Mesendoderm (in vitro differentiated cells): ENCODE measurements around the gene MAP4.
A peak's percentile ranks its signal among the peaks of the same experiment; 100 is the strongest.

Experiments used
- DNase-seq: peaks from one replicate; pipeline ENCODE4 v3.0.0; 2013
- H2AK5ac ChIP-seq: 2 replicates; pipeline ENCODE4 v1.6.1; 2013; ENCODE audit warnings: low read length, inconsistent platforms
- H2BK120ac ChIP-seq: 2 replicates; pipeline ENCODE4 v1.6.1; 2013; ENCODE audit warnings: low read depth, mild to moderate bottlenecking, low read length, moderate library complexity, mixed read lengths
- H2BK15ac ChIP-seq: replicated peaks from 2 replicates; pipeline ENCODE4 v1.6.1; 2013; ENCODE audit warnings: low read depth, mild to moderate bottlenecking, moderate library complexity
- H2BK5ac ChIP-seq: 2 replicates; pipeline ENCODE4 v1.6.1; 2013; ENCODE audit warnings: low read length, inconsistent platforms
- H3K18ac ChIP-seq: 2 replicates; pipeline ENCODE4 v1.6.1; 2013; ENCODE audit warnings: mild to moderate bottlenecking, low read length, mixed read lengths
- H3K23ac ChIP-seq: one replicate; pipeline ENCODE4 v1.6.1; 2013; ENCODE audit warnings: low read length
- H3K27ac ChIP-seq: 2 replicates; pipeline ENCODE4 v1.5.1; 2013; ENCODE audit warnings: low read depth, mild to moderate bottlenecking, inconsistent platforms, low read length, moderate library complexity
- H3K27me3 ChIP-seq: 2 replicates; pipeline ENCODE4 v1.6.1; 2013; ENCODE audit warnings: low read length, control low read depth, mild to moderate bottlenecking, inconsistent platforms; ENCODE audit not compliant: insufficient read depth, poor library complexity
- H3K36me3 ChIP-seq: 2 replicates; pipeline ENCODE4 v1.6.1; 2013; ENCODE audit warnings: low read length, inconsistent platforms; ENCODE audit not compliant: control insufficient read depth, insufficient read depth
- H3K4ac ChIP-seq: one replicate; pipeline ENCODE4 v1.6.1; 2013; ENCODE audit warnings: low read depth, mild to moderate bottlenecking, low read length, moderate library complexity
- H3K4me1 ChIP-seq: 2 replicates; pipeline ENCODE4 v1.6.1; 2013; ENCODE audit warnings: low read depth, low read length, inconsistent platforms; ENCODE audit not compliant: control insufficient read depth
- H3K4me2 ChIP-seq: 2 replicates; pipeline ENCODE4 v1.6.1; 2013; ENCODE audit warnings: low read length
- H3K4me3 ChIP-seq: 2 replicates; pipeline ENCODE4 v1.5.1; 2013; ENCODE audit warnings: mild to moderate bottlenecking, low read length
- H3K56ac ChIP-seq: one replicate; pipeline ENCODE4 v1.6.1; 2013; ENCODE audit warnings: low read length
- H3K79me1 ChIP-seq: 2 replicates; pipeline ENCODE4 v1.6.1; 2013; ENCODE audit warnings: low read length, inconsistent platforms
- H3K79me2 ChIP-seq: 2 replicates; pipeline ENCODE4 v1.6.1; 2013; ENCODE audit warnings: mild to moderate bottlenecking, low read length; ENCODE audit not compliant: control insufficient read depth, insufficient read depth
- H3K9ac ChIP-seq: 2 replicates; pipeline ENCODE4 v1.6.1; 2013; ENCODE audit warnings: low read length, inconsistent platforms
- H4K5ac ChIP-seq: one replicate; pipeline ENCODE4 v1.6.1; 2013; ENCODE audit warnings: low read length
- H4K8ac ChIP-seq: one replicate; pipeline ENCODE4 v1.6.1; 2013; ENCODE audit warnings: low read depth, mild to moderate bottlenecking, control low read depth, low read length, moderate library complexity
- WGBS: extraction: QIAGEN DNeasy Blood & Tissue Kit; methylation state at CpG from one replicate; pipeline ENCODE4 v1.1.7; 2013; ENCODE audit warnings: low lambda C conversion rate, missing lambda C conversion rate; ENCODE audit not compliant: insufficient coverage; ENCODE audit errors: extremely low coverage; 5-methylcytosine and 5-hydroxymethylcytosine counted together

Gene MAP4

DNA sequence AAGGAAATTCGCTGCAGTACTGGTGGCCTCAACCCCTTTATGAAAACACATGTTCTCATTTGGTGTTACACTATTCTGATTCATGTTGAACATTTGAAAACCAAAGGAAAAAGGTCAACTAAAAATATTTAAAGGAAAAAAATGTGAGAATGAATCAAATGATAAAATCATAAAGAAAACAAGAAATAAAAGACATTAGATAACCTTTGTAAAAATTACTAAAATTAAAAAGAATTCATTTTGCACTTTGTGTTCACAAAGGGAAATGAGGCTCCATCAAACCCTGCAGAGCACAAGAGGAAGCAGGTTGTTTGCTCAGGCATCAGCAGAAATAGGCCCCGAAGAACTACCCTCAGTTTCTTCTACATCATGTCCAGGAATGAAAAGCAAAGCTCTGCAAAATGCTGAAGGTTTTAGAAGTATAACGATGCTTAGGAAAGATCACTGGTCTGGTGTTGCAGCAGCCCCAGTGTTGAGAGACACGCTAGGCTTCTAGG, 41.2 kb downstream of the MAP4 start:
- Histone ChIP-seq H3K4me1 (no peaks in the 10 kb centered on the region), H3K18ac (no peak overlapping the region), H3K79me2 (no peaks in the 10 kb centered on the region), H2BK120ac (no peak overlapping the region), H3K79me1 (no peaks in the 10 kb centered on the region), H3K23ac (no peak overlapping the region), H3K27me3 (no peaks in the 10 kb centered on the region), H3K4ac (no peak overlapping the region), H2BK15ac (no peak overlapping the region), H4K5ac (no peak overlapping the region), H4K8ac (no peak overlapping the region), H3K36me3 (no peaks in the 10 kb centered on the region), H3K9ac (no peak overlapping the region), H2AK5ac (no peak overlapping the region), H3K56ac (no peak overlapping the region), H3K4me3 (no peak overlapping the region), H2BK5ac (no peak overlapping the region), H3K4me2 (no peak overlapping the region), H3K27ac (no peak overlapping the region)
- no peak for DNase-seq
- WGBS: no CpG with 5 or more reads among the region's 4 CpGs

DNA sequence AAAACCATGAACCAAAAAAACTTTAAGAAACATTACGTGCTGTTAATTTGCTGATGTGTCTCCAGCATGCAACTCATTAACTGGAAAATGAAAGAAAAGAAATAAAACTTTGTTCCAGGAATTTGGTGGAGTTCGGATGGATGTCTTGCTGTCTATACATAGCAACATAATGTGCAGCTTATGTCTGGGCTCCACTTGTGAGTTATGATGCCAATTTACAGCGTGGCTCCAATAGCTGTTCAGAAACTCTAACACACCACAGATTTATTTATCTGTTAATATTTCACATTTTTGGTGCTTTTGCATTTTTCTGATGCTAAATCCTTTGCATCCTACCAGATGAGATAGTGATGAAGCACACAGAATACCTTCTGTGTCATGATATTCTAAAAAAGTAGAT, 45.1 kb downstream of the MAP4 start:
- Histone ChIP-seq H2BK120ac (no peak overlapping the region), H4K8ac (no peak overlapping the region), H3K18ac (no peak overlapping the region), H3K23ac (no peak overlapping the region), H3K27ac (no peak overlapping the region), H2BK5ac (no peak overlapping the region), H2AK5ac (no peak overlapping the region), H3K36me3 (no peaks in the 10 kb centered on the region), H3K79me1 (no peaks in the 10 kb centered on the region), H3K79me2 (peaks cover 2% of the 10 kb centered on the region), H3K4me2 (no peak overlapping the region), H4K5ac (no peak overlapping the region), H3K56ac (no peak overlapping the region), H3K27me3 (no peaks in the 10 kb centered on the region), H2BK15ac (no peak overlapping the region), H3K4me3 (no peak overlapping the region), H3K4me1 (no peaks in the 10 kb centered on the region), H3K4ac (no peak overlapping the region), H3K9ac (no peak overlapping the region)
- no CpG with 5 or more reads among the region's 3 CpGs for WGBS
- no peak for DNase-seq

DNA sequence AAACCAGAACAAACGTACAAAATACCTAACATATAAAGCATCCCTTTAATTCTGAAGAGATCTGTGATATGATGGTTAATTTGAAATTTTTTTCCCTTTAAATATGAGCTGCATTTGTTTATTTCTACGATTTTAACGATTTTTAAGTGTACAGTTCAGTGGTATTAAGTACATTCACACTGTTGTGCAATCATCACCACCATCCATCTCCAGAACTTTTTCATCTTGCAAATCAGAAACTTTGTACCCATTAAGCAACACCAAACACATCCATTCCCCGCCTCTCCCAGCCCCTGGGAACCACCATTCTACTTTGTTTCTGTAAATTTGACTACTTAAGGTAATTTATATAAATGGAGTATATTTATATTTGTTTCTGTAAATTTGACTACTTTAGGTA, 51.5 kb downstream of the MAP4 start:
- H3K36me3 ChIP-seq: no peaks in the 10 kb centered on the region
- H3K4ac ChIP-seq: no peak overlapping the region
- H3K27ac ChIP-seq: no peak overlapping the region
- DNase-seq: no peak
- no peak overlapping the region for H3K18ac ChIP-seq
- H2BK5ac ChIP-seq: no peak overlapping the region
- H2BK120ac ChIP-seq: no peak overlapping the region
- H3K56ac ChIP-seq: no peak overlapping the region
- peaks cover 4% of the 10 kb centered on the region for H3K79me1 ChIP-seq
- no peak overlapping the region for H4K5ac ChIP-seq
- H3K27me3 ChIP-seq: no peaks in the 10 kb centered on the region
- no peak overlapping the region for H4K8ac ChIP-seq
- H3K4me1 ChIP-seq: peaks cover 7% of the 10 kb centered on the region
- H2AK5ac ChIP-seq: no peak overlapping the region
- no peak overlapping the region for H3K4me2 ChIP-seq
- no peak overlapping the region for H3K9ac ChIP-seq
- WGBS: no CpG with 5 or more reads among the region's 4 CpGs
- peaks cover 2% of the 10 kb centered on the region for H3K79me2 ChIP-seq
- H3K4me3 ChIP-seq: no peak overlapping the region
- H3K23ac ChIP-seq: no peak overlapping the region
- H2BK15ac ChIP-seq: no peak overlapping the region

DNA sequence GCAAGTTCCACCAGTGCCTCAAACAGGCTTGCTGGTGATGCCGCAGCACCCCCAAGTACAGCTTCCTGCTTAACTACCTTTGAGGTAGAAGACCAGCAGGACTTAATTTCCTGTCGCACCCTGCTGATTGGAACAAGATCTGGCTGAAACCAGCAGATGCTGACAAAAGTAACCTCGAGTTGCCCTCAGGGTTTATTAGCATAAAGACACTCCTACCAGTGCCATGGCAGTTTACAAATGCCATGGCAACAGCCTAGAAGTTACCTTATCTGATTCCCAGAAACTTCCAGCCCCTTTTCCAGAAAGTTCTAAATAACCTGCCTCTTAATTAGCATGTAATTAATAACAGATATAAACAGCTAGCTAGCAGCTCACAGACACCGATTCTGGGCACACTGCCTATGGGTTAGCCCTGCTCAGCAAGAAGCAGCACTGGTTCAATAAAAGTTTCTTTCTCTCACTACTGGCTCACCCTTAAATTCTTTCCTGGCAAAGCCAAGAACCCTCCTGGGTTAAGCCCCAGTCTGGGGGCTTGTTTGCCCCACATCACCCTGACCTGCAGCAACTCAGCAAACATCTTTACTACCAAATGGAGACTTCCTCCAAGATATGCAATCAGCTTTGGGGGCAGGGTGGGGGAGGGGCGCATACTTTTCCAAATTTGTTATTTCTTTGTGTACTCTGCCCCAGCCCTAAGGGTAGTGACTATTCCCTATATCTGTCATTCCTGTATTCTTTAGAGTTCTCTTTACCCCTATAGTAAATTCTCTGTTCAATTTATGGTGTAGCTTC, 54.2 kb downstream of the MAP4 start:
- DNase-seq: peak; percentile 97
- Histone ChIP-seq H2BK120ac (no peak overlapping the region), H4K8ac (no peak overlapping the region), H4K5ac (no peak overlapping the region), H3K23ac (no peak overlapping the region), H3K36me3 (no peaks in the 10 kb centered on the region), H3K79me1 (peaks cover 7% of the 10 kb centered on the region), H3K56ac (no peak overlapping the region), H2AK5ac (no peak overlapping the region), H2BK5ac (no peak overlapping the region), H3K4me1 (peaks cover 7% of the 10 kb centered on the region), H3K27me3 (no peaks in the 10 kb centered on the region), H3K9ac (no peak overlapping the region), H3K4ac (no peak overlapping the region), H3K4me3 (no peak overlapping the region), H3K27ac (no peak overlapping the region), H2BK15ac (no peak overlapping the region), H3K79me2 (no peaks in the 10 kb centered on the region), H3K18ac (peak overlapping the region; percentile 71), H3K4me2 (no peak overlapping the region)
- no CpG with 5 or more reads among the region's 5 CpGs for WGBS

DNA sequence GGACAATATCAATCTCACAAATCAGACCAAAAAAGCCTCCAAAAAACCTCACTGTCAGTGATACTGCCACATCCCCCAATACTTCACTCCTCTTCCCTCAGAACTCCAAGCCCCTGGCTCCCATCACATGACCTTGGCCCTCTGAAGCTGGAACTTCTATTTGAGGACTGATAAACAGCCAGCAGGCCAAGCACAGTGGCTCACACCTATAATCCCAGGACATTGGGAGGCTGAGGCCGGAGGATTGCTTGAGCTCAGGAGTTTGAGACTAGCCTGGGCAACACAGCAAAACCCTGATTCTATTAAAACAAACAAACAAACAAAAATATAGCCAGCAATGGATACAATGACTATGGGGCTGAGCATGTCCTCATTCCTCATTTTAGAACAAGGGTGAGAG, 55.2 kb downstream of the MAP4 start:
- H4K5ac ChIP-seq: no peak overlapping the region
- no peak overlapping the region for H2BK15ac ChIP-seq
- no peak overlapping the region for H2BK5ac ChIP-seq
- H3K4ac ChIP-seq: no peak overlapping the region
- H3K4me1 ChIP-seq: peaks cover 7% of the 10 kb centered on the region
- no peak overlapping the region for H3K9ac ChIP-seq
- no peak overlapping the region for H3K23ac ChIP-seq
- H3K36me3 ChIP-seq: no peaks in the 10 kb centered on the region
- H2AK5ac ChIP-seq: no peak overlapping the region
- H3K4me3 ChIP-seq: no peak overlapping the region
- H3K18ac ChIP-seq: no peak overlapping the region
- H3K27me3 ChIP-seq: no peaks in the 10 kb centered on the region
- DNase-seq: peak; percentile 10
- H3K4me2 ChIP-seq: no peak overlapping the region
- H2BK120ac ChIP-seq: no peak overlapping the region
- H3K79me2 ChIP-seq: no peaks in the 10 kb centered on the region
- H4K8ac ChIP-seq: no peak overlapping the region
- no CpG with 5 or more reads among the region's 1 CpG for WGBS
- H3K79me1 ChIP-seq: peaks cover 10% of the 10 kb centered on the region
- H3K56ac ChIP-seq: no peak overlapping the region
- no peak overlapping the region for H3K27ac ChIP-seq

DNA sequence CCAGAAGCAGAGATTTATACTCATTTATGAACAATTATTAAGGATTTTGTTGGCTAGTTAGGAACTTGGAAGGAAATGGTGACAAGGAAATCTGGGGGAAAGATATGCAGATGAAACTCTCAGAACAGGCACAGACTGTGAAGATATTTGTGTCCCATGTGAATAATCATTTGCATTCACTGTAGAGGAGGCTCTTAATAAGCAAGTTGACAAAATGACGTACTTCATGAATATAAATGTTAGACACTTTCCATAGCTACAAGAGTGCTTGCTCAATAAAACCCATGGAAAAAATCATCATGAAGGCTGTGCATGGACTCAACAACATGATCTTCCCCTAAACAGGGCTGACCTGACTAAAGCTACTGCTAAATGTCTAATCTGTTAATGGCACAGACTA, 59.7 kb downstream of the MAP4 start:
- H3K4me3 ChIP-seq: no peak overlapping the region
- no peaks in the 10 kb centered on the region for H3K36me3 ChIP-seq
- H2BK15ac ChIP-seq: no peak overlapping the region
- no peaks in the 10 kb centered on the region for H3K79me2 ChIP-seq
- no peak overlapping the region for H3K4me2 ChIP-seq
- no CpG with 5 or more reads among the region's 1 CpG for WGBS
- no peak overlapping the region for H3K18ac ChIP-seq
- H3K27ac ChIP-seq: no peak overlapping the region
- H4K8ac ChIP-seq: no peak overlapping the region
- peaks cover 2% of the 10 kb centered on the region for H3K4me1 ChIP-seq
- no peak overlapping the region for H2AK5ac ChIP-seq
- H3K56ac ChIP-seq: no peak overlapping the region
- no peak overlapping the region for H2BK5ac ChIP-seq
- no peak overlapping the region for H3K4ac ChIP-seq
- no peak overlapping the region for H4K5ac ChIP-seq
- peaks cover 17% of the 10 kb centered on the region for H3K79me1 ChIP-seq
- H3K27me3 ChIP-seq: no peaks in the 10 kb centered on the region
- no peak overlapping the region for H2BK120ac ChIP-seq
- H3K23ac ChIP-seq: no peak overlapping the region
- no peak for DNase-seq
- H3K9ac ChIP-seq: no peak overlapping the region
